Mesothelial cell of epicardium (in vitro differentiated cells): ENCODE results near the gene VSTM4. TPM values are rescaled to one million over a fixed set of nuclear protein-coding genes. Genes with fewer than 3 reads are reported as not detected.

ENCODE experiments used
- DNase-seq, 2 experiments: peaks; one replicate each; pipeline ENCODE4 v3.0.0; 2021; ENCODE audit warnings: low spot score in 2 of 2; ENCODE audit not compliant: unreplicated experiment in 2 of 2
- H3K27ac Mint-ChIP-seq: 2 replicates; pipeline ENCODE4 v1.8.0; 2021; ENCODE audit warnings: mixed read lengths
- H3K27me3 Mint-ChIP-seq: 2 replicates; pipeline ENCODE4 v1.8.0; 2021; ENCODE audit warnings: low read depth, mixed read lengths
- H3K36me3 Mint-ChIP-seq: 2 replicates; pipeline ENCODE4 v1.8.0; 2021; ENCODE audit warnings: mixed read lengths
- H3K4me1 Mint-ChIP-seq: 2 replicates; pipeline ENCODE4 v1.8.0; 2021; ENCODE audit warnings: mixed read lengths
- H3K4me3 Mint-ChIP-seq: 2 replicates; pipeline ENCODE4 v1.8.0; 2021; ENCODE audit warnings: mild to moderate bottlenecking, moderate library complexity, mixed read lengths
- H3K9me3 Mint-ChIP-seq: 2 replicates; pipeline ENCODE4 v1.8.0; 2021; ENCODE audit warnings: mixed read lengths
- CTCF ChIP-seq: fragments of 200-600 bp; sonication (generic); IDR thresholded peaks from one replicate; pipeline ENCODE4 v1.5.0; 2021; ENCODE audit warnings: antibody characterized with exemption; ENCODE audit not compliant: unreplicated experiment
- total RNA-seq: library from RNA; stranded (reverse); gene quantifications from 3 replicates; pipeline ENCODE4 v1.2.1, GENCODE V29; 2021

Gene VSTM4
- total RNA-seq, 1 donor from 2014 or later: 3.5 TPM

GRCh38 chr10:49001870-49002672 is 113.3 kb downstream of the VSTM4 start:
- peaks cover 14% of the 10 kb centered on the region for H3K27me3 Mint-ChIP-seq
- H3K4me3 Mint-ChIP-seq: no peak overlapping the region
- no peaks in the 10 kb centered on the region for H3K9me3 Mint-ChIP-seq
- peaks cover 9% of the 10 kb centered on the region for H3K4me1 Mint-ChIP-seq
- TF ChIP-seq CTCF: no peak
- no peaks in the 10 kb centered on the region for H3K36me3 Mint-ChIP-seq
- DNase-seq: no peak
- H3K27ac Mint-ChIP-seq: no peak overlapping the region

GRCh38 chr10:49001402-49001801 is 113.9 kb downstream of the VSTM4 start:
- Mint-ChIP-seq H3K9me3 (no peaks in the 10 kb centered on the region), H3K4me3 (no peak overlapping the region), H3K27ac (no peak overlapping the region), H3K4me1 (peaks cover 9% of the 10 kb centered on the region), H3K36me3 (no peaks in the 10 kb centered on the region), H3K27me3 (peaks cover 17% of the 10 kb centered on the region)
- no peak for TF ChIP-seq CTCF
- DNase-seq: no peak

- H3K27ac Mint-ChIP-seq: no peak overlapping the region
- H3K4me1 Mint-ChIP-seq: peaks cover 9% of the 10 kb centered on the region
- H3K4me3 Mint-ChIP-seq: no peak overlapping the region
- DNase-seq: no peak
- no peak for TF ChIP-seq CTCF
- H3K9me3 Mint-ChIP-seq: no peaks in the 10 kb centered on the region
- H3K27me3 Mint-ChIP-seq: peaks cover 17% of the 10 kb centered on the region
- H3K36me3 Mint-ChIP-seq: no peaks in the 10 kb centered on the region
Measured at GRCh38 chr10:49000437-49001398, 114.6 kb downstream of the VSTM4 start.

- H3K27me3 Mint-ChIP-seq: peaks cover 20% of the 10 kb centered on the region
- H3K9me3 Mint-ChIP-seq: no peaks in the 10 kb centered on the region
- H3K4me3 Mint-ChIP-seq: no peak overlapping the region
- H3K4me1 Mint-ChIP-seq: peaks cover 9% of the 10 kb centered on the region
- no peak overlapping the region for H3K27ac Mint-ChIP-seq
- H3K36me3 Mint-ChIP-seq: no peaks in the 10 kb centered on the region
- no peak for DNase-seq
- TF ChIP-seq CTCF: no peak
Measured at GRCh38 chr10:48999346-48999745, 116.0 kb downstream of the VSTM4 start.

- Mint-ChIP-seq H3K27me3 (peaks cover 27% of the 10 kb centered on the region), H3K36me3 (no peaks in the 10 kb centered on the region), H3K4me1 (peaks cover 4% of the 10 kb centered on the region), H3K27ac (no peak overlapping the region), H3K4me3 (no peak overlapping the region), H3K9me3 (no peaks in the 10 kb centered on the region)
- no peak for DNase-seq
- TF ChIP-seq CTCF: no peak
Measured at GRCh38 chr10:48996329-48996728, 119.0 kb downstream of the VSTM4 start.
